OCI-LY1 (cell line): ENCODE measurements around the gene TBC1D9B.

Source experiments
- EZH2 ChIP-seq: fragments of 200-600 bp; sonication (generic), shearing (Covaris generic); IDR thresholded peaks from 2 replicates; pipeline ENCODE4 v1.8.0; 2017; ENCODE audit warnings: borderline replicate concordance, mixed run types, mild to moderate bottlenecking, antibody characterized with exemption, low read length, moderate library complexity, mixed read lengths
- TF ChIP-seq, protein P1 (sequence below): fragments of 200-600 bp; sonication (generic), shearing (Covaris generic); IDR thresholded peaks from 2 replicates; pipeline ENCODE4 v1.5.1; 2017; ENCODE audit warnings: mild to moderate bottlenecking, antibody characterized with exemption, low read length, moderate library complexity, mixed read lengths

- TF ChIP-seq, protein P1, sequence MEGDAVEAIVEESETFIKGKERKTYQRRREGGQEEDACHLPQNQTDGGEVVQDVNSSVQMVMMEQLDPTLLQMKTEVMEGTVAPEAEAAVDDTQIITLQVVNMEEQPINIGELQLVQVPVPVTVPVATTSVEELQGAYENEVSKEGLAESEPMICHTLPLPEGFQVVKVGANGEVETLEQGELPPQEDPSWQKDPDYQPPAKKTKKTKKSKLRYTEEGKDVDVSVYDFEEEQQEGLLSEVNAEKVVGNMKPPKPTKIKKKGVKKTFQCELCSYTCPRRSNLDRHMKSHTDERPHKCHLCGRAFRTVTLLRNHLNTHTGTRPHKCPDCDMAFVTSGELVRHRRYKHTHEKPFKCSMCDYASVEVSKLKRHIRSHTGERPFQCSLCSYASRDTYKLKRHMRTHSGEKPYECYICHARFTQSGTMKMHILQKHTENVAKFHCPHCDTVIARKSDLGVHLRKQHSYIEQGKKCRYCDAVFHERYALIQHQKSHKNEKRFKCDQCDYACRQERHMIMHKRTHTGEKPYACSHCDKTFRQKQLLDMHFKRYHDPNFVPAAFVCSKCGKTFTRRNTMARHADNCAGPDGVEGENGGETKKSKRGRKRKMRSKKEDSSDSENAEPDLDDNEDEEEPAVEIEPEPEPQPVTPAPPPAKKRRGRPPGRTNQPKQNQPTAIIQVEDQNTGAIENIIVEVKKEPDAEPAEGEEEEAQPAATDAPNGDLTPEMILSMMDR: no peak
- TF ChIP-seq EZH2: no peak
Measured at GRCh38 chr5:179880066-179880650, 27.5 kb downstream of the TBC1D9B start.
